Suprapubic skin (tissue), 3 donors: ENCODE results near the gene TEKT3.

Experiments
- CTCF ChIP-seq, 2 donors: fragments of 200-600 bp in 1 of 2; fragments of 450-650 bp in 1 of 2; sonication (generic) in 1 of 2; IDR thresholded peaks; one replicate each; pipeline ENCODE4 v1.5.1; 2016 to 2019; ENCODE audit warnings: antibody characterized with exemption in 2 of 2, mild to moderate bottlenecking in 1 of 2, moderate library complexity in 1 of 2
- POLR2A ChIP-seq, 2 donors: fragments of 450-650 bp; IDR thresholded peaks; one replicate each; pipeline ENCODE4 v1.6.1; 2017; ENCODE audit warnings: antibody characterized with exemption in 2 of 2, mild to moderate bottlenecking in 2 of 2, moderate library complexity in 2 of 2

GRCh38 chr17:15307710-15308111 lies 33.7 kb downstream of the TEKT3 start:
- TF ChIP-seq CTCF (IDR thresholded peaks at IDR 0.05) (no peak), POLR2A (IDR thresholded peaks at IDR 0.05) (no peak)
